ENCODE data around the gene TANC1. TPM values are rescaled to one million over a fixed set of nuclear protein-coding genes. Genes with fewer than 3 reads are reported as not detected.
"Not testable (repeated sequence)": the region's sequence is repeated elsewhere in the genome, so short reads cannot be mapped to it uniquely, and the experiment has no call there.

The TANC1 gene
- total RNA-seq, 8 experiments from 2014 or later = 2.8 to 47.3 (median 6.9) TPM

DNA sequence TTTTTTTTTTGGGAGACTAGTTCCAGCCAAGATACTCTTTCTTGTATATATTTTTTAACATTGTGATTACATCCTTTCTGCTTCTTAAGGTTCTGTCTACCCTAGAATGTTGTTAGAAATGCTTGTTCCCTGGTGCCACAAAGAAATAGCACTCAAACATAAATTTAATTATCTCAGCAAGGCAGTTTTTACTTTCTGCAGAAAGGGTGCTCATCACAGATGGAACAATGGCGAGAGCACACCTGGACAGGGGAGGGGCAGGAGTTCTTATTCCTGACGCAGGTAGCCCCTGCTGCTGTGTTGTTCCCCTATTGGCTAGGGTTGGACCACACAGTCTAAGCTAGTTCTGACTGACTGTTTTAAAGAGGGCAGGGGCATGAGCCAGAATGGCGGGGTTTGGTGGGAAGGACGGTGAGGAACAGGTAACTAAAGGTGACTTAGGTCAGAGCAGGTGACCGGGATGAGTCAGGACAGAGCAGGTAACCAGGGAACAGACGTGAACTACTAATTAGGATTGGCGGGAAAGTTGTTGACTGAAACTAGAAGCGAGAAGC lies 127.9 kb downstream of the TANC1 start:
- WGBS, 10 experiments = 81 to 100% (median 95%) methylated on average over 1 to 6 of the region's 8 CpGs
- H3K27ac ChIP-seq; in situ Hi-C loops (cut with MboI; ENCODE audit: low pct_unique_long_range_greater_than_20kb in 2 of 9, low sequenced_read_pairs in 9 of 9, unreplicated experiment in 9 of 9); H3K4me3 ChIP-seq; ATAC-seq (replicated peaks in 6 of 8): not testable (repeated sequence)
- H3K4me1 ChIP-seq (replicated peaks in 1 of 2) = peaks cover 5 to 10% of the 10 kb centered on the region in 2 donors

- H3K27ac ChIP-seq = no peak overlapping the region
- WGBS, 10 experiments = 60 to 100% (median 100%) methylated on average over 1 of the region's 1 CpG; no CpG with 5 or more reads in 2 of the 10 experiments
- H3K4me1 ChIP-seq (replicated peaks in 1 of 2) = peaks cover 5 to 10% of the 10 kb centered on the region in 2 donors
- in situ Hi-C loops (cut with MboI; ENCODE audit: low pct_unique_long_range_greater_than_20kb in 2 of 9, low sequenced_read_pairs in 9 of 9, unreplicated experiment in 9 of 9) = no loop called here
- H3K4me3 ChIP-seq = no peak overlapping the region
- ATAC-seq (replicated peaks in 6 of 8) = no peak
Measured at GRCh38 chr2:159096901-159097300, 128.5 kb downstream of the TANC1 start.

GRCh38 chr2:159098361-159098760 lies 129.9 kb downstream of the TANC1 start:
- no peak overlapping the region for H3K27ac ChIP-seq
- no peak overlapping the region for H3K4me3 ChIP-seq
- peak in 4 of 8 experiments; percentile 21 to 68 (median 52) for ATAC-seq (replicated peaks in 6 of 8)
- in situ Hi-C loops (cut with MboI; ENCODE audit: low pct_unique_long_range_greater_than_20kb in 2 of 9, low sequenced_read_pairs in 9 of 9, unreplicated experiment in 9 of 9) = no loop called here
- 43 to 100% (median 100%) methylated on average over 1 to 3 of the region's 3 CpGs; no CpG with 5 or more reads in 2 of the 10 experiments for WGBS, 10 experiments
- peaks cover 0 to 6% of the 10 kb centered on the region in 2 donors for H3K4me1 ChIP-seq (replicated peaks in 1 of 2)

DNA sequence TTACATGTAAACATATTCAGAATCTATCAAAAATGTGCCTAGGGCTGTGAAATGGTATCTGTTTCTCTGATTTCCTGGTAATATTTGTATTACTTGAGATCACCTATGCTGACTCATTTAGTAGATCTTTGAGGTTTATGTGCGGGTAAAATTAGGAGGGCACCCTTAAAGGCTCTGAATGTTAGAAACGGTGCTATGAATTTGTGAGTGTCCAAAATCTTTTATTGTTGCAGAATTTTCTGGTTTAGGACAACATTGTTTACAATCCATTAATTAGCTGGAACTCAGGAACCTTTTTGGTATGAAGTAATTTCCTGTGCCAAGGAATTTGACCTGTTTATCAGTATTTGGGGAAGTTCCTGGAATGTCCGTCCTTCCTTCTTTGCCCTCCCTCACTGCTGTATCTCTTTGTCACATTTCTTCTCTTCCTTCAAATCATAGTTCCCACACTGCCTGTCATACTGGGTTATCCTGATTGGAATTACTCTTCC lies 130.5 kb downstream of the TANC1 start:
- H3K27ac ChIP-seq = no peak overlapping the region
- in situ Hi-C loops (cut with MboI; ENCODE audit: low pct_unique_long_range_greater_than_20kb in 2 of 9, low sequenced_read_pairs in 9 of 9, unreplicated experiment in 9 of 9) = no loop called here
- H3K4me1 ChIP-seq (replicated peaks in 1 of 2) = peaks cover 0 to under 1% of the 10 kb centered on the region in 2 donors
- ATAC-seq (replicated peaks in 6 of 8) = peak in 1 of 8 experiments; percentile 36
- no peak overlapping the region for H3K4me3 ChIP-seq
- WGBS, 10 experiments = 36 to 100% (median 80%) methylated on average over 1 to 3 of the region's 3 CpGs

GRCh38 chr2:159101755-159102489 lies 133.5 kb downstream of the TANC1 start:
- in situ Hi-C loops (cut with MboI; ENCODE audit: low pct_unique_long_range_greater_than_20kb in 2 of 9, low sequenced_read_pairs in 9 of 9, unreplicated experiment in 9 of 9) = loop anchor here in 3 of 9 experiments (25.0 kb wide), 1 partner anchor 190 kb away; no protein-coding TSS in a partner anchor
- no peak for ATAC-seq (replicated peaks in 6 of 8)
- 53 to 100% (median 97%) methylated on average over 1 to 6 of the region's 8 CpGs for WGBS, 10 experiments
- Histone ChIP-seq H3K4me3 (no peak overlapping the region), H3K27ac (no peak overlapping the region), H3K4me1 (replicated peaks in 1 of 2) (no peaks in the 10 kb centered on the region)

DNA sequence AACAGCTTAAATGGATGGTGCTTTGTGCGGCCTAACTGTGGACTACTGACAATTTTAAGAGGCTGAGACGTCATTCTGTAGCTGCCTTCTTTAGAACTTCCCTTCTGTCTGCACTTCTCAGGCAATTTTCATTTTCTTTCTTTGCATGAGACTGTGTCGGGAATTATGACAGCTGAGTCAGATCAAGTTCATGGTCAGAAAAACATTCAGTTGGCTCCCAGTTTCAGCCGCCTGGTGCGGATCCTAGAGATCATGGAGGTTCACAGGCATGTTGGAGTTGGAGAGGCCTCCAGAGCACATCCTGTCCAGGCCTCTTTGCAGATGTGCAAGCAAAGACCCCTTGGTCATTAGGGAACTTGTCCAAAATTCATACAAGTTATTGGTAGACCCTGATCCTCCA lies 135.0 kb downstream of the TANC1 start:
- ATAC-seq (replicated peaks in 6 of 8) = no peak
- no CpG with 5 or more reads among the region's 5 CpGs for WGBS, 10 experiments
- in situ Hi-C loops (cut with MboI; ENCODE audit: low pct_unique_long_range_greater_than_20kb in 2 of 9, low sequenced_read_pairs in 9 of 9, unreplicated experiment in 9 of 9) = loop anchor here in 3 of 9 experiments (25.0 kb wide), 1 partner anchor 191 kb away; no protein-coding TSS in a partner anchor

DNA sequence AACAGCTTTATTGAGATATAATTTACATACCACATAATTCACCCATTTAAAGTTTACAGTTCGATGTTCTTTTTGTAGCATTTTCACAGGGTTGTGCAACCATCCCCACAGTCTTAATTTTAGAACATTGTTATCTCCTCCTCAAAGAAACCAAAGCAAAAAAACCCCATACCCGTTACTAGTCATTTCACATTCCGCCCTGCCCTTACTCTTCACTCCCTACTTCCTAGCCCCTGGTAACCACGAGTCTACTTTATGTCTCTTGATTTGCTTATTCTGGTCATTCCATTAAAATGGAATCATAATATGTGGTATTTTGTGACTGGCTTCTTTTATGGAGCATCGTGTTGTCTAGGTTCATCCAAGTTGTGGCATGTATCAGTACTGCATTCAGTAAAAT lies 137.7 kb downstream of the TANC1 start:
- WGBS, 10 experiments = 0 to 96% (median 75%) methylated on average over 1 to 5 of the region's 5 CpGs
- peak in 1 of 8 experiments; percentile 27 for ATAC-seq (replicated peaks in 6 of 8)
- Histone ChIP-seq H3K4me3 (no peak overlapping the region), H3K27ac (no peak overlapping the region), H3K4me1 (replicated peaks in 1 of 2) (no peaks in the 10 kb centered on the region)
- in situ Hi-C loops (cut with MboI; ENCODE audit: low pct_unique_long_range_greater_than_20kb in 2 of 9, low sequenced_read_pairs in 9 of 9, unreplicated experiment in 9 of 9) = loop anchor here in 3 of 9 experiments (25.0 kb wide), 1 partner anchor 194 kb away; no protein-coding TSS in a partner anchor

More for the DNA sequence above, 135.0 kb downstream of the TANC1 start:
- Histone ChIP-seq H3K4me3 (no peak overlapping the region), H3K4me1 (replicated peaks in 1 of 2) (no peaks in the 10 kb centered on the region), H3K27ac (no peak overlapping the region)

DNA sequence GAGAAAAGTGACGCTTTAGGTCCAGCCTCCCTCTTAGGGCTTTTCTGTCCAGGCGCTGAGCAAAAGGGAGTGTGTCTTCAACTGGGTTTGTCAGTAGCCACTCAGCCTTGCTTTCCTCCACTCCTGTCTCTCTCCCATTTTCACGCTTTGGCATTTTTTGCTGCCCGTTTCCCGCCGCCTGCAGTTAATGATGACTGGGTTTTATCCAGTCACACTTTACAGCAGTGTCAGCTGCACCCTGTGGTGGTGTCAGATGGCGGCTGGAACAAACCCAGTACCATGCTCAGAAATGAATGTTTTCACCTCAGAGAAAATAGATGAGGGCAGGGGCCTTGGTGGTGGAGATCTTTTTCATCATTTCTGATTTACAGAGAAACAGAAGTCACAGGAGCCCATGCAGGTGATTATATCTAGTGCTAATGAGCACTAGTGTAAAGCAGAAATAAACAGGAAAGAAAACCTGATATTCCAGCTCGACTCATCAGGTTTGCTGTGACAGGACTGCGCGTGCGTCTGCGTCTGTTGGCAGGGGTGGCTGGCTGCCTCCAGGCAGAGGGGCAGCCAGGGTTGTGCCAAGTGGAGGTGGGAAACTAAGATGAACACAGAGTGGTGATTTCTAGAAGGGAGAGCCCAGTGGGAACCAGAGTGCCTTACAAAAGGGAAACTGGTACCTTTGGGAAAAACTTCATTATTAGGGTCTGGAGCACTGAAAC lies 139.9 kb downstream of the TANC1 start:
- Histone ChIP-seq H3K4me1 (replicated peaks in 1 of 2) (no peaks in the 10 kb centered on the region), H3K4me3 (no peak overlapping the region), H3K27ac (no peak overlapping the region)
- WGBS, 10 experiments = 84 to 98% (median 93%) methylated on average over 3 to 12 of the region's 12 CpGs; no CpG with 5 or more reads in 3 of the 10 experiments
- in situ Hi-C loops (cut with MboI; ENCODE audit: low pct_unique_long_range_greater_than_20kb in 2 of 9, low sequenced_read_pairs in 9 of 9, unreplicated experiment in 9 of 9) = loop anchor here in 3 of 9 experiments (25.0 kb wide), 1 partner anchor 196 kb away; no protein-coding TSS in a partner anchor
- ATAC-seq (replicated peaks in 6 of 8) = no peak

- no peak overlapping the region for H3K4me3 ChIP-seq
- peak in 2 of 8 experiments; percentile 27 to 38 for ATAC-seq (replicated peaks in 6 of 8)
- WGBS, 10 experiments = 77 to 100% (median 91%) methylated on average over 1 to 3 of the region's 3 CpGs
- no peak overlapping the region for H3K27ac ChIP-seq
- in situ Hi-C loops (cut with MboI; ENCODE audit: low pct_unique_long_range_greater_than_20kb in 2 of 9, low sequenced_read_pairs in 9 of 9, unreplicated experiment in 9 of 9) = loop anchor here in 3 of 9 experiments (25.0 kb wide), 1 partner anchor 197 kb away; no protein-coding TSS in a partner anchor
- no peaks in the 10 kb centered on the region for H3K4me1 ChIP-seq (replicated peaks in 1 of 2)
Measured at GRCh38 chr2:159109517-159109916, 141.1 kb downstream of the TANC1 start.

DNA sequence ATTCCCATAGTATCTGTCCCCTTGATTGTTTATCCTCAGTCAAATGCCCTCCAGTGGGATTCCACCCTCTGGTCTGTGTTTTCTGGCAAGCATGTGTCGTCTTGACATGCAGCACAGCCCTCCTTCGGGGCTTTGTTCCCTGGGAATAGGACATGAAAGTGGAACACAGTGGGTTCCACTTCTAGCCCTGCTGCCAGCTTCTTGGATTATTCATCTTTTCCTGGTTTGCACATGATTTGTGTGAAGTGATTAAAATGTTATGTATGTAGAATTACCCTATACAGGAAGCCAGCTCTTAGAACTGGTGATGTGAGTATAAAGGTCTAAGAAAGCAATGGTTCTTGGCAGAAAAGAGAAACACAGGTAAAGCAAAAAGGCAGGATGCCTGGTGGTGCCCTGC lies 142.3 kb downstream of the TANC1 start:
- H3K27ac ChIP-seq = no peak overlapping the region
- 85 to 100% (median 95%) methylated on average over 1 to 2 of the region's 2 CpGs; no CpG with 5 or more reads in 6 of the 10 experiments for WGBS, 10 experiments
- no peak overlapping the region for H3K4me3 ChIP-seq
- in situ Hi-C loops (cut with MboI; ENCODE audit: low pct_unique_long_range_greater_than_20kb in 2 of 9, low sequenced_read_pairs in 9 of 9, unreplicated experiment in 9 of 9) = loop anchor here in 3 of 9 experiments (25.0 kb wide), 1 partner anchor 198 kb away; no protein-coding TSS in a partner anchor
- peak in 1 of 8 experiments; percentile 32 for ATAC-seq (replicated peaks in 6 of 8)
- no peaks in the 10 kb centered on the region for H3K4me1 ChIP-seq (replicated peaks in 1 of 2)

DNA sequence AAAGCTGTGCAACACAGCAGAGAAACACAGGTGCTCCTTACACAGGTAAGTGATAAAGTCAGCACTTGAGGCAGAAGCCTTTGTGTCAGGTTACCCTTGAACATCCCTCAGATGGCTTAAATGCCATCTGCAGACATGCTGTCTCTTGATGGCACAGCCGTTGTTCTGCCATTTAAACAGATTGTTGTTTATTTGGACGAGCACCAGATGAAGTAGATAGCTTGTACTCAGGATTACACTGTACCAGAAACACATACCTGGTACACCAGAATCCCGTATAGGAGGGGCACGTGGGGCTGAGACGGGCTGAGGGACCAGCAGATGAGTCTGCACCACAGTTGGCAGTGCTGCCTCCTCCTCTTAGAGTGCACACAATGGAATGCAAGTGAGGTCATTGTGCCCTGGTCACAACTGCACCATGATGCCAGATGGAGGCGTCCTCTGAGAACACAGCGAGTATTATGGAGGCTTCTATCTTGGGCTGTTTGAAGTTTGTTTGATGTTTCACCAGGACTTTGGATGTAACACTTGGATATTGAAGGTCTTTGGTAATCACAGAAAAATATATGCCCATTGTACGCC lies 143.0 kb downstream of the TANC1 start:
- peak in 1 of 8 experiments; percentile 25 for ATAC-seq (replicated peaks in 6 of 8)
- H3K27ac ChIP-seq = no peak overlapping the region

DNA sequence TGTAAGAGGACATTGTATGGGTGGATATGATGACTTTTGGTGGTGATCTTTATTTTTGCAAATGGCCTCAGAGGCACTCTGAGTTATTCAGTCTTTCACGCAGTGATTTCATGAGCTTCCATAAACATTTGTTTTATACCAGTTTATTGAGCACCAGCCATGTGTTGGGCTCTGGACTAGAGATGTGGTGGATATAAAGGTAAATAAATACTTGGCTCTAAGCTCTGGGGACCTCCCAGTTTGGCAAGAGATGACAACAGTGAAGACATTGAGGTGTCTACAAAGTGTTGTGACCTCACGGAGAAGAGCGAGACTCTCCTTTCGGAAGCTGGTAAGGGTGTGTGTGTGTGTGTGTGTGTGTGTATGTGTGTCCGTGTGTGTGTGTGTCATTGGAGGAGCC lies 146.4 kb downstream of the TANC1 start:
- ATAC-seq (replicated peaks in 6 of 8) = no peak
- 86 to 100% (median 93%) methylated on average over 1 to 5 of the region's 5 CpGs; no CpG with 5 or more reads in 3 of the 10 experiments for WGBS, 10 experiments
- Histone ChIP-seq H3K27ac (no peak overlapping the region), H3K4me3 (no peak overlapping the region), H3K4me1 (replicated peaks in 1 of 2) (peaks cover 9 to 10% of the 10 kb centered on the region in 2 donors)
- in situ Hi-C loops (cut with MboI; ENCODE audit: low pct_unique_long_range_greater_than_20kb in 2 of 9, low sequenced_read_pairs in 9 of 9, unreplicated experiment in 9 of 9) = loop anchor here in 3 of 9 experiments (25.0 kb wide), 1 partner anchor 203 kb away; no protein-coding TSS in a partner anchor

More for the DNA sequence above, 143.0 kb downstream of the TANC1 start:
- H3K4me3 ChIP-seq = no peak overlapping the region
- no peaks in the 10 kb centered on the region for H3K4me1 ChIP-seq (replicated peaks in 1 of 2)
- WGBS, 10 experiments = 10 to 100% (median 89%) methylated on average over 1 to 7 of the region's 8 CpGs; no CpG with 5 or more reads in 2 of the 10 experiments
- in situ Hi-C loops (cut with MboI; ENCODE audit: low pct_unique_long_range_greater_than_20kb in 2 of 9, low sequenced_read_pairs in 9 of 9, unreplicated experiment in 9 of 9) = loop anchor here in 3 of 9 experiments (25.0 kb wide), 1 partner anchor 199 kb away; no protein-coding TSS in a partner anchor
